H1 (cell line): Measurements from ENCODE around the gene MPP2. TPM values are rescaled to one million over a fixed set of nuclear protein-coding genes. Genes with fewer than 3 reads are reported as not detected.

ENCODE experiments used
- CTCF ChIA-PET: fragments of 300-600 bp; sonication (Branson Sonifier 250); formaldehyde crosslinking; loops from one replicate; lab custom pipeline; 2021; ENCODE audit not compliant: partially characterized antibody; lab: Charles Lee
- POLR2A ChIA-PET: fragments of 300-600 bp; sonication (Branson Sonifier 250); formaldehyde crosslinking; loops from one replicate; lab custom pipeline; 2021; ENCODE audit warnings: inconsistent platforms; ENCODE audit not compliant: partially characterized antibody; lab: Charles Lee
- DNase-seq, 2 experiments: peaks; one replicate each; pipeline versions ENCODE4 v3.0.0 to v3.0.0-alpha.2; 2010 to 2022; ENCODE audit warnings: low spot score in 2 of 2, low read depth in 1 of 2, mixed read lengths in 1 of 2
- FAIRE-seq: peaks from 2 replicates; lab custom pipeline; 2011; peaks lifted over from hg19 to GRCh38; lab: Jason Lieb, UNC
- H2AFZ ChIP-seq: 2 replicates; pipeline ENCODE4 v1.8.1; 2012; ENCODE audit warnings: low read length, inconsistent platforms
- H2AK5ac ChIP-seq: 2 replicates; pipeline ENCODE4 v1.6.1; 2013; ENCODE audit warnings: low read depth, low read length
- H2BK120ac ChIP-seq: replicated peaks from 2 replicates; pipeline ENCODE3; 2013; ENCODE audit warnings: low read depth, low read length, inconsistent platforms
- H2BK12ac ChIP-seq: 2 replicates; pipeline ENCODE4 v1.6.1; 2013; ENCODE audit warnings: low read depth, low read length
- H2BK15ac ChIP-seq: 2 replicates; pipeline ENCODE4 v1.6.1; 2013; ENCODE audit warnings: low read length
- H2BK20ac ChIP-seq: 2 replicates; pipeline ENCODE4 v1.6.1; 2013; ENCODE audit warnings: low read length
- H2BK5ac ChIP-seq: 2 replicates; pipeline ENCODE4 v1.6.1; 2013; ENCODE audit warnings: low read depth, low read length
- H3K14ac ChIP-seq: 2 replicates; pipeline ENCODE4 v1.6.1; 2013; ENCODE audit warnings: inconsistent platforms; ENCODE audit not compliant: insufficient read length
- H3K18ac ChIP-seq: 2 replicates; pipeline ENCODE4 v1.6.1; 2013; ENCODE audit warnings: low read length; ENCODE audit errors: extremely low read depth
- H3K23ac ChIP-seq: 2 replicates; pipeline ENCODE4 v1.6.1; 2013; ENCODE audit warnings: inconsistent platforms; ENCODE audit not compliant: insufficient read length
- H3K23me2 ChIP-seq: 2 replicates; pipeline ENCODE4 v1.6.1; 2013; ENCODE audit warnings: low read depth, low read length
- H3K27ac ChIP-seq: 2 replicates; pipeline ENCODE4 v1.6.1; 2011; ENCODE audit warnings: low read depth, low read length, inconsistent platforms
- H3K27me3 ChIP-seq, 4 experiments: replicated peaks in 1 of 4; 1 replicate in 1 of 4; 2 replicates in 3 of 4; pipeline versions ENCODE4 v1.6.1 to v1.8.1; 2011 to 2013; ENCODE audit warnings: low read length in 3 of 4, mild to moderate bottlenecking in 3 of 4, inconsistent platforms in 2 of 4, mixed read lengths in 2 of 4, moderate library complexity in 1 of 4; ENCODE audit not compliant: control insufficient read depth in 3 of 4, insufficient read depth in 3 of 4; ENCODE audit errors: extremely low read depth in 1 of 4
- H3K36me3 ChIP-seq, 4 experiments: 2 replicates each; pipeline versions ENCODE4 v1.6.1 to v1.8.1; 2011 to 2013; ENCODE audit warnings: mild to moderate bottlenecking in 4 of 4, low read length in 3 of 4, moderate library complexity in 2 of 4, control low read depth in 1 of 4, inconsistent platforms in 1 of 4; ENCODE audit not compliant: insufficient read depth in 4 of 4, control insufficient read depth in 2 of 4
- H3K4ac ChIP-seq: replicated peaks from 2 replicates; pipeline ENCODE3; 2013; ENCODE audit warnings: low read length, low read depth, mixed read lengths, inconsistent platforms; ENCODE audit not compliant: insufficient read length
- H3K4me1 ChIP-seq, 4 experiments: replicated peaks in 1 of 4; 1 replicate in 1 of 4; 2 replicates in 3 of 4; pipeline versions ENCODE4 v1.6.1 to v1.8.1; 2011 to 2013; ENCODE audit warnings: low read length in 3 of 4, inconsistent platforms in 2 of 4, mixed read lengths in 1 of 4; ENCODE audit not compliant: insufficient read depth in 4 of 4, control insufficient read depth in 3 of 4
- H3K4me2 ChIP-seq, 2 experiments: 2 replicates each; pipeline versions ENCODE4 v1.6.1 to v1.8.1; 2011 to 2013; ENCODE audit warnings: low read depth in 2 of 2, low read length in 2 of 2, control low read depth in 1 of 2, inconsistent platforms in 1 of 2, mild to moderate bottlenecking in 1 of 2; ENCODE audit not compliant: insufficient read depth in 1 of 2
- H3K4me3 ChIP-seq, 4 experiments: fragments of 200-600, 300-600 bp in 1 of 4; sonication (generic), shearing (Covaris generic), sonication (Bioruptor Twin) in 1 of 4; 2 replicates each; pipeline versions ENCODE4 v1.5.1 to v1.8.1; 2011 to 2016; ENCODE audit warnings: low read length in 4 of 4, low read depth in 3 of 4, control low read depth in 2 of 4, inconsistent platforms in 2 of 4, mild to moderate bottlenecking in 2 of 4, mixed read lengths in 1 of 4, moderate library complexity in 1 of 4; ENCODE audit not compliant: insufficient read depth in 2 of 4; ENCODE audit errors: extremely low read depth in 1 of 4
- H3K56ac ChIP-seq: replicated peaks from 2 replicates; pipeline ENCODE3; 2013; ENCODE audit warnings: low read depth, mild to moderate bottlenecking, mixed read lengths, low read length, inconsistent platforms; ENCODE audit not compliant: insufficient read length
- H3K79me1 ChIP-seq: 2 replicates; pipeline ENCODE4 v1.6.1; 2013; ENCODE audit warnings: low read depth, low read length, control low read depth
- H3K79me2 ChIP-seq, 2 experiments: 2 replicates each; pipeline versions ENCODE4 v1.6.1 to v1.8.1; 2012 to 2013; ENCODE audit warnings: low read length in 2 of 2, mild to moderate bottlenecking in 2 of 2, inconsistent platforms in 1 of 2; ENCODE audit not compliant: insufficient read depth in 2 of 2, control insufficient read depth in 1 of 2
- H3K9ac ChIP-seq, 4 experiments: replicated peaks in 1 of 4; 1 replicate in 1 of 4; 2 replicates in 3 of 4; pipeline versions ENCODE4 v1.6.1 to v1.8.1; 2011 to 2013; ENCODE audit warnings: low read depth in 3 of 4, low read length in 3 of 4, control low read depth in 2 of 4, mild to moderate bottlenecking in 2 of 4, moderate library complexity in 2 of 4, inconsistent platforms in 1 of 4; ENCODE audit errors: extremely low read depth in 1 of 4
- H3K9me3 ChIP-seq, 2 experiments: 2 replicates each; pipeline versions ENCODE4 v1.6.1 to v1.8.1; 2012 to 2013; ENCODE audit warnings: mild to moderate bottlenecking in 2 of 2, moderate library complexity in 2 of 2, control low read depth in 1 of 2, inconsistent platforms in 1 of 2, low read depth in 1 of 2, low read length in 1 of 2, mixed read lengths in 1 of 2; ENCODE audit not compliant: insufficient read depth in 2 of 2
- H4K20me1 ChIP-seq, 2 experiments: replicated peaks in 1 of 2; 2 replicates each; pipeline versions ENCODE3 to v1.8.1; 2011 to 2013; ENCODE audit warnings: inconsistent platforms in 2 of 2, low read length in 2 of 2, mild to moderate bottlenecking in 1 of 2; ENCODE audit not compliant: insufficient read depth in 2 of 2, control insufficient read depth in 1 of 2
- H4K5ac ChIP-seq: 2 replicates; pipeline ENCODE4 v1.6.1; 2013; ENCODE audit warnings: low read length, low read depth, mixed read lengths, inconsistent platforms; ENCODE audit not compliant: insufficient read length
- H4K8ac ChIP-seq: 2 replicates; pipeline ENCODE4 v1.8.0; 2013; ENCODE audit warnings: mild to moderate bottlenecking, moderate library complexity, low read length, inconsistent platforms; ENCODE audit not compliant: insufficient read depth; ENCODE audit errors: extremely low read depth
- H4K91ac ChIP-seq: replicated peaks from 2 replicates; pipeline ENCODE3; 2013; ENCODE audit warnings: low read length, mixed read lengths, inconsistent platforms; ENCODE audit not compliant: insufficient read length
- MAX ChIP-seq: IDR thresholded peaks from 2 replicates; pipeline ENCODE4 v1.6.1; 2012; ENCODE audit warnings: inconsistent platforms
- SP1 ChIP-seq: IDR thresholded peaks from 2 replicates; pipeline ENCODE4 v1.6.1; 2011; ENCODE audit warnings: low read depth, low read length
- TAF7 ChIP-seq: optimal IDR thresholded peaks from 2 replicates; pipeline ENCODE3; 2011; ENCODE audit warnings: low read depth, mild to moderate bottlenecking, inconsistent platforms, low read length, moderate library complexity, borderline replicate concordance
- WGBS, 2 experiments: shearing (Covaris generic) in 1 of 2; methylation state at CpG; one replicate each; pipeline versions ENCODE4 v1.1.6 to v1.1.7; 2013 to 2015; ENCODE audit warnings: low lambda C conversion rate in 2 of 2, mixed read lengths in 2 of 2, inconsistent platforms in 1 of 2, low coverage in 1 of 2, missing lambda C conversion rate in 1 of 2; ENCODE audit not compliant: insufficient replicate concordance in 2 of 2, insufficient coverage in 1 of 2, insufficient read length in 1 of 2; ENCODE audit errors: extremely low coverage in 1 of 2, missing lambda C conversion rate in 1 of 2; 5-methylcytosine and 5-hydroxymethylcytosine counted together
- polyA plus RNA-seq, 7 experiments: library from polyadenylated mRNA; depleted of rRNA in 3 of 7; stranded (reverse) in 5 of 7; unstranded in 2 of 7; fragments of >200 nt in 5 of 7; fragments of 200-250 nt in 2 of 7; gene quantifications; 1 replicate in 5 of 7; 2 replicates in 1 of 7; 4 replicates in 1 of 7; pipeline versions ENCODE4 v1.2.1 to v1.2.3, GENCODE V29; 2011 to 2013; ENCODE audit warnings: missing spikeins in 2 of 7, mixed read lengths in 2 of 7
- total RNA-seq: library from RNA; stranded (reverse); fragmentation: NEBNext Ultra II Directional; extraction: Animal tissue kit (Norgen Biotek cat#: 25700); gene quantifications from 2 replicates; pipeline ENCODE4 v1.2.1, GENCODE V29; 2021

The MPP2 gene
- total and polyA plus RNA-seq, 2 of the 8 experiments (the other 6 are each of a cell fraction or from before 2014, with no cell fraction given) = 30.9 to 34.1 TPM

- Histone ChIP-seq H4K91ac (no peak overlapping the region), H2BK12ac (no peak overlapping the region)
- TF ChIP-seq MAX (no peak), SP1 (no peak), TAF7 (no peak)
- TF ChIP-seq, all 59 proteins: peak for 0
- no peak overlapping the region for H3K18ac ChIP-seq
- no peaks in the 10 kb centered on the region for H3K9me3 ChIP-seq
- no peaks in the 10 kb centered on the region for H3K79me1 ChIP-seq
- H3K27ac ChIP-seq = no peak overlapping the region
- no peak overlapping the region for H2AFZ ChIP-seq
- no peak overlapping the region for H2BK15ac ChIP-seq
- no peaks in the 10 kb centered on the region for H3K79me2 ChIP-seq
- no peak overlapping the region for H4K8ac ChIP-seq
- H3K14ac ChIP-seq = no peak overlapping the region
- no peak overlapping the region for H3K4me2 ChIP-seq
- no peak overlapping the region for H2BK20ac ChIP-seq
- 79% methylated on average over 5 of the region's 5 CpGs; no CpG with 5 or more reads in 1 of the 2 experiments for whole genome bisulfite sequencing, 2 experiments
- no peak for DNase-seq
- FAIRE-seq = no peak
- H3K9ac ChIP-seq = no peak overlapping the region; a peak in 1 of 7 replicates
- H3K23ac ChIP-seq = no peak overlapping the region
- CTCF ChIA-PET = interaction anchor here (0.6 to 13.3 kb wide), 7 partner anchors 9 to 58 kb away, joined by 3 to 416 read pairs (median 11); partner anchors contain the start of genes MPP2 and NAGS
- 0 out of 2 replicates have a peak overlapping the region, but pooled peaks have one; percentile 16 for H2BK5ac ChIP-seq
- no peaks in the 10 kb centered on the region; the same call in 1 of the 2 replicates for H3K23me2 ChIP-seq
- no peak overlapping the region for H2AK5ac ChIP-seq
- no peak overlapping the region for H3K4me3 ChIP-seq
- peaks cover 0 to 10% (median 5%) of the 10 kb centered on the region in 4 experiments; a peak in 4 of 7 replicates for H3K4me1 ChIP-seq
- no peak overlapping the region for H3K56ac ChIP-seq
- no peak overlapping the region for H2BK120ac ChIP-seq
- no peaks in the 10 kb centered on the region for H4K20me1 ChIP-seq
- no peak overlapping the region for H3K4ac ChIP-seq
- no peaks in the 10 kb centered on the region for H3K36me3 ChIP-seq
- POLR2A ChIA-PET = interaction anchor here (1.3 to 1.5 kb wide), 2 partner anchors 79 to 86 kb away, joined by 3 to 4 read pairs; partner anchors contain the start of gene TMEM101
- peaks cover 1 to 31% (median 22%) of the 10 kb centered on the region in 4 experiments for H3K27me3 ChIP-seq
- H4K5ac ChIP-seq = no peak overlapping the region
Measured at GRCh38 chr17:43935204-43935925, 28.0 kb upstream of the MPP2 start.
